BJ (cell line): ENCODE measurements around the gene CRYL1. TPM values are rescaled to one million over a fixed set of nuclear protein-coding genes. Genes with fewer than 3 reads are reported as not detected.

Experiments
- CTCF ChIA-PET: fragments of 350-600 bp; formaldehyde crosslinking; extraction: SDS; loops from one replicate; lab custom pipeline; 2021; ENCODE audit warnings: antibody characterized with exemption, inconsistent platforms; lab: Yijun Ruan, JAX
- POLR2A ChIA-PET: fragments of 300-600 bp; sonication (Branson Sonifier 250); formaldehyde crosslinking; extraction: SDS; loops from one replicate; lab custom pipeline; 2021; ENCODE audit warnings: antibody characterized with exemption; lab: Charles Lee
- DNase-seq: peaks from one replicate; pipeline ENCODE4 v3.0.0-alpha.2; 2011; ENCODE audit warnings: low read depth
- H3K27me3 ChIP-seq: 2 replicates; pipeline ENCODE4 v1.6.0; 2011; ENCODE audit warnings: low read length; ENCODE audit not compliant: control insufficient read depth, insufficient read depth
- H3K36me3 ChIP-seq: 2 replicates; pipeline ENCODE4 v1.5.1; 2011; ENCODE audit warnings: low read length; ENCODE audit not compliant: control insufficient read depth, insufficient read depth
- H3K4me3 ChIP-seq: 2 replicates; pipeline ENCODE4 v1.5.1; 2011; ENCODE audit warnings: low read depth, mild to moderate bottlenecking, control low read depth, low read length
- polyA plus RNA-seq: library from polyadenylated mRNA; depleted of rRNA; stranded (reverse); fragments of >200 nt; gene quantifications from 2 replicates; pipeline ENCODE4 v1.2.3, GENCODE V29; 2011
- TF ChIP-seq, protein P1 (sequence below): IDR thresholded peaks from 2 replicates; pipeline ENCODE4 v1.5.1; 2011; ENCODE audit warnings: low read depth, mild to moderate bottlenecking, control low read depth, inconsistent platforms, low read length, moderate library complexity; ENCODE audit not compliant: insufficient read depth

Gene CRYL1
- polyA plus RNA-seq, 1 experiment, result 30.6 TPM

- CTCF ChIA-PET, result interaction anchor here (0.6 kb wide), 1 partner anchor 115 kb away, joined by 3 read pairs; no protein-coding TSS in a partner anchor
- Histone ChIP-seq H3K4me3 (no peak overlapping the region), H3K36me3 (no peaks in the 10 kb centered on the region), H3K27me3 (no peaks in the 10 kb centered on the region; the same call in 1 of the 2 replicates)
- POLR2A ChIA-PET, result no interaction called here
- no peak for DNase-seq
- TF ChIP-seq, protein P1, sequence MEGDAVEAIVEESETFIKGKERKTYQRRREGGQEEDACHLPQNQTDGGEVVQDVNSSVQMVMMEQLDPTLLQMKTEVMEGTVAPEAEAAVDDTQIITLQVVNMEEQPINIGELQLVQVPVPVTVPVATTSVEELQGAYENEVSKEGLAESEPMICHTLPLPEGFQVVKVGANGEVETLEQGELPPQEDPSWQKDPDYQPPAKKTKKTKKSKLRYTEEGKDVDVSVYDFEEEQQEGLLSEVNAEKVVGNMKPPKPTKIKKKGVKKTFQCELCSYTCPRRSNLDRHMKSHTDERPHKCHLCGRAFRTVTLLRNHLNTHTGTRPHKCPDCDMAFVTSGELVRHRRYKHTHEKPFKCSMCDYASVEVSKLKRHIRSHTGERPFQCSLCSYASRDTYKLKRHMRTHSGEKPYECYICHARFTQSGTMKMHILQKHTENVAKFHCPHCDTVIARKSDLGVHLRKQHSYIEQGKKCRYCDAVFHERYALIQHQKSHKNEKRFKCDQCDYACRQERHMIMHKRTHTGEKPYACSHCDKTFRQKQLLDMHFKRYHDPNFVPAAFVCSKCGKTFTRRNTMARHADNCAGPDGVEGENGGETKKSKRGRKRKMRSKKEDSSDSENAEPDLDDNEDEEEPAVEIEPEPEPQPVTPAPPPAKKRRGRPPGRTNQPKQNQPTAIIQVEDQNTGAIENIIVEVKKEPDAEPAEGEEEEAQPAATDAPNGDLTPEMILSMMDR, result no peak
Observed at GRCh38 chr13:20547479-20547908, 21.8 kb upstream of the CRYL1 start.

DNA sequence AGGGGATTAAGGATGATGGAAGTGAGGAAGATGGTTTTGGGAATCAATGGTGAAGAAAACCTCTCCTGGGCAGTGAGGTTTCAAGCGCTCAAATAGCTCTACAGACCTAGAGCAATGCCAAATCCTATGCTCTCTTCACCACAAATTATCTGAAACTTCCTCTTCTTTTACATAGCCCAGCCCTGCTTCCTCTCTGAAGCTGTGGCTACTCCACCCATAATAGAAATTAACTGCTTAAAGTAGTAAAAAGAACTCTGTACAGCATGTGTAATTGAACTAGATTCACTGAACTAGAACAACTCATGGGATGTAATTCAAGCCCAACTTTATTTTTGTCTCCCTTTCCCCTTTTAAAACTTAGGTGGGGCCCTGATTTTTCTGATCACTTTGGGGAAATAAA lies 20.9 kb upstream of the CRYL1 start:
- POLR2A ChIA-PET, result no interaction called here
- H3K27me3 ChIP-seq, result no peaks in the 10 kb centered on the region; the same call in 1 of the 2 replicates
- CTCF ChIA-PET, result no interaction called here

GRCh38 chr13:20544201-20544923 lies 18.7 kb upstream of the CRYL1 start:
- ChIA-PET CTCF (interaction anchor here (1.2 kb wide), 1 partner anchor 11 kb away, joined by 3 read pairs; no protein-coding TSS in a partner anchor), POLR2A (no interaction called here)
- Histone ChIP-seq H3K27me3 (no peaks in the 10 kb centered on the region; the same call in 1 of the 2 replicates), H3K36me3 (no peaks in the 10 kb centered on the region), H3K4me3 (no peak overlapping the region)
- DNase-seq, result no peak
- TF ChIP-seq, protein P1, result no peak

More for the DNA sequence above, 20.9 kb upstream of the CRYL1 start:
- TF ChIP-seq, protein P1, result no peak
- no peak for DNase-seq
- H3K36me3 ChIP-seq, result no peaks in the 10 kb centered on the region
- no peak overlapping the region for H3K4me3 ChIP-seq

DNA sequence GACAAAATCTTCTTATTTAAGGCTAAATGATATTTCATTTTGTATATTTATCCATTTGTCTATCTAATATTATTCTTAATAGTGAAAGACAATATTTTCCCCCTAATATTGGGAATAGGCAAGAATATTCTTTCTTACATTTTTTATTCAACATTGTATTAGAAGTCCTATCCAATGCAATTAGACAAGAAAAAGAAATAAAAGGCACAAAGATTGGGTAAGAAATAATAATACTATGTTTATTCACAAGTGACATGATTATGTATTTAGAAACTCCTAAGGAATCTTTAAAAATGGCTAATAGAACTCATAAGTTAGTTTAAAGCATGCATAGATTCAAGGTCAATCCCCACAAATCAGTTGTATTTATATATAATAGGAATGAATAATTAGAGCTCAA lies 11.3 kb upstream of the CRYL1 start:
- ChIA-PET POLR2A (no interaction called here), CTCF (no interaction called here)
- no peak for DNase-seq
- Histone ChIP-seq H3K36me3 (no peaks in the 10 kb centered on the region), H3K4me3 (no peak overlapping the region), H3K27me3 (no peaks in the 10 kb centered on the region)
- TF ChIP-seq, protein P1, result no peak

- POLR2A ChIA-PET, result no interaction called here
- TF ChIP-seq, protein P1, result no peak
- CTCF ChIA-PET, result no interaction called here
- no peaks in the 10 kb centered on the region for H3K36me3 ChIP-seq
- H3K4me3 ChIP-seq, result no peak overlapping the region
- no peaks in the 10 kb centered on the region for H3K27me3 ChIP-seq
- DNase-seq, result no peak
Observed at GRCh38 chr13:20534038-20534608, 8.5 kb upstream of the CRYL1 start.
